Fibroblast of mammary gland (primary cell): ENCODE measurements around the gene RORC.

Experiments used
- DNase-seq: peaks from one replicate; pipeline ENCODE4 v3.0.0-alpha.2; 2010; ENCODE audit warnings: low read depth
- H3K4me3 ChIP-seq: 2 replicates; pipeline ENCODE4 v1.5.1; 2011; ENCODE audit warnings: low read depth, mild to moderate bottlenecking, low read length, moderate library complexity; ENCODE audit not compliant: control insufficient read depth
- CTCF ChIP-seq: conservative IDR thresholded peaks from 2 replicates; pipeline ENCODE4 v1.5.1; 2011; ENCODE audit warnings: low read depth, low read length, inconsistent platforms; ENCODE audit not compliant: control insufficient read depth, insufficient read depth

Gene RORC

GRCh38 chr1:151801310-151801820, 30.2 kb downstream of the RORC start:
- DNase-seq: no peak
- no peak for TF ChIP-seq CTCF

GRCh38 chr1:151800830-151801229, 30.8 kb downstream of the RORC start:
- no peak overlapping the region for H3K4me3 ChIP-seq
- no peak for TF ChIP-seq CTCF
- DNase-seq: no peak

More at GRCh38 chr1:151801310-151801820, 30.2 kb downstream of the RORC start:
- H3K4me3 ChIP-seq: no peak overlapping the region

- TF ChIP-seq CTCF: no peak
- no peak overlapping the region for H3K4me3 ChIP-seq
- peak; percentile 19 for DNase-seq
Measured at GRCh38 chr1:151799179-151800022, 32.2 kb downstream of the RORC start.

- H3K4me3 ChIP-seq: no peak overlapping the region
- no peak for TF ChIP-seq CTCF
- DNase-seq: no peak
Measured at GRCh38 chr1:151798571-151798970, 33.0 kb downstream of the RORC start.

- no peak for TF ChIP-seq CTCF
- no peak for DNase-seq
- H3K4me3 ChIP-seq: peak overlapping the region; percentile 73
Measured at GRCh38 chr1:151790940-151791651, 40.5 kb downstream of the RORC start.

- TF ChIP-seq CTCF: no peak
- DNase-seq: peak; percentile 99
- H3K4me3 ChIP-seq: peak within 1 kb of the TSS; percentile 73
Measured at GRCh38 chr1:151790071-151790939, 41.3 kb downstream of the RORC start, which contains the start of gene TDRKH. Gene TDRKH (minus strand): TSS chr1:151790500. CDS start chr1:151783022, 7,478 bp downstream.
